ENCODE results near the gene ARHGAP18. TPM values are rescaled to one million over a fixed set of nuclear protein-coding genes. Genes with fewer than 3 reads are reported as not detected.
A peak's percentile ranks its signal among the peaks of the same experiment; 100 is the strongest.

ARHGAP18 gene
- total RNA-seq, 1 donor from 2014 or later: 38.6 TPM

DNA sequence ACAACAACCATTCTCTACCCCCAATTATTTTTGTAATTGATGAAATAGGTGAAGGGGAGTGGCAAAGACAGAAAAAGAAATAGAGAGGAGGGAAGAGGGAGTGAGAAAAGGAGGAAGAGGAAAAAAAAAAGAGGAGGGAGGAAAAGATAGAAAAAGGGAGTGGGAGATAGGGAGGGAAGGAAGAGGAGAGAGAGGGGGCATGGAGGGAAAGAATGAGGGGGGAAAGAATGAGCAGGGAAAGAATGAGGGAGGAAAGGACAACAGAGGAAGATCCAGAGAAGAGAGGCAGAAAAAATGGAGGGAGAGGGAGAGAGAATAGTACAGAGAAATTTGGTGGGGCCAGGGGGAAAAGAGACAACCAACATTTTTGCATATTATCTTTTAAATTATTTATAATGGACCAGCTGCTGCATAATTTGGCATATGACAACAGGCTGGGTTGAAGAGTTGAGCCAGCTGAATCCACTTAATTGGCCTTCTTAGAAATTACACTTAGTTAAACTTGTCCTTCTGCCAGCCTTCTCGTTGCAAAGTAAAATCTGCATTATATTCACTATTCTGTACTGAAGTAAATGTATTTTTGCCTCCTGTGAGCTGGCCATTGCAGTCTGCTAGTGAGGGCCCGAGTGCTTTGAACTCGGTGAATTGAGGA lies 101.0 kb downstream of the ARHGAP18 start:
- H3K9me3 Mint-ChIP-seq (ENCODE audit: unreplicated experiment): no peaks in the 10 kb centered on the region
- DNase-seq (ENCODE audit: low read depth) (no peak), FAIRE-seq (no peak)
- H2AFZ ChIP-seq (ENCODE audit: low read depth, low read length): no peak overlapping the region
- H3K4me3 Mint-ChIP-seq (ENCODE audit: unreplicated experiment): no peak overlapping the region
- H3K27me3 Mint-ChIP-seq (ENCODE audit: low read depth, unreplicated experiment): no peaks in the 10 kb centered on the region
- TF ChIP-seq EZH2 (IDR thresholded peaks at IDR 0.05; ENCODE audit: insufficient read depth, low read length): no peak
- TF ChIP-seq, protein P1, sequence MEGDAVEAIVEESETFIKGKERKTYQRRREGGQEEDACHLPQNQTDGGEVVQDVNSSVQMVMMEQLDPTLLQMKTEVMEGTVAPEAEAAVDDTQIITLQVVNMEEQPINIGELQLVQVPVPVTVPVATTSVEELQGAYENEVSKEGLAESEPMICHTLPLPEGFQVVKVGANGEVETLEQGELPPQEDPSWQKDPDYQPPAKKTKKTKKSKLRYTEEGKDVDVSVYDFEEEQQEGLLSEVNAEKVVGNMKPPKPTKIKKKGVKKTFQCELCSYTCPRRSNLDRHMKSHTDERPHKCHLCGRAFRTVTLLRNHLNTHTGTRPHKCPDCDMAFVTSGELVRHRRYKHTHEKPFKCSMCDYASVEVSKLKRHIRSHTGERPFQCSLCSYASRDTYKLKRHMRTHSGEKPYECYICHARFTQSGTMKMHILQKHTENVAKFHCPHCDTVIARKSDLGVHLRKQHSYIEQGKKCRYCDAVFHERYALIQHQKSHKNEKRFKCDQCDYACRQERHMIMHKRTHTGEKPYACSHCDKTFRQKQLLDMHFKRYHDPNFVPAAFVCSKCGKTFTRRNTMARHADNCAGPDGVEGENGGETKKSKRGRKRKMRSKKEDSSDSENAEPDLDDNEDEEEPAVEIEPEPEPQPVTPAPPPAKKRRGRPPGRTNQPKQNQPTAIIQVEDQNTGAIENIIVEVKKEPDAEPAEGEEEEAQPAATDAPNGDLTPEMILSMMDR (IDR thresholded peaks at IDR 0.05; ENCODE audit: insufficient read depth, low read depth, low read length): no peak
- no peaks in the 10 kb centered on the region for H3K9me3 ChIP-seq (ENCODE audit: insufficient read depth, low read depth, low read length)
- H3K4me1 Mint-ChIP-seq (ENCODE audit: low read depth, unreplicated experiment): peaks cover 5% of the 10 kb centered on the region
- no peak overlapping the region for H3K27ac Mint-ChIP-seq (ENCODE audit: unreplicated experiment)
- H4K20me1 ChIP-seq (ENCODE audit: insufficient read depth, low read length): no peaks in the 10 kb centered on the region
- H3K4me1 ChIP-seq (ENCODE audit: insufficient read depth, low read length): peaks cover 10% of the 10 kb centered on the region
- H3K36me3 Mint-ChIP-seq (ENCODE audit: low read depth, unreplicated experiment): peaks cover 12% of the 10 kb centered on the region
- H3K4me3 ChIP-seq (ENCODE audit: insufficient read depth, low read depth, low read length): no peak overlapping the region
- H3K79me2 ChIP-seq (ENCODE audit: insufficient read depth, low read length): no peaks in the 10 kb centered on the region
- H3K4me2 ChIP-seq (ENCODE audit: low read length): no peak overlapping the region
- peaks cover 8% of the 10 kb centered on the region for H3K36me3 ChIP-seq (ENCODE audit: insufficient read depth, low read length)
- no peaks in the 10 kb centered on the region for H3K27me3 ChIP-seq (ENCODE audit: insufficient read depth, low read length)
- H3K9ac ChIP-seq (ENCODE audit: low read length): no peak overlapping the region
- no peak overlapping the region for H3K27ac ChIP-seq (ENCODE audit: low read depth, low read length)

DNA sequence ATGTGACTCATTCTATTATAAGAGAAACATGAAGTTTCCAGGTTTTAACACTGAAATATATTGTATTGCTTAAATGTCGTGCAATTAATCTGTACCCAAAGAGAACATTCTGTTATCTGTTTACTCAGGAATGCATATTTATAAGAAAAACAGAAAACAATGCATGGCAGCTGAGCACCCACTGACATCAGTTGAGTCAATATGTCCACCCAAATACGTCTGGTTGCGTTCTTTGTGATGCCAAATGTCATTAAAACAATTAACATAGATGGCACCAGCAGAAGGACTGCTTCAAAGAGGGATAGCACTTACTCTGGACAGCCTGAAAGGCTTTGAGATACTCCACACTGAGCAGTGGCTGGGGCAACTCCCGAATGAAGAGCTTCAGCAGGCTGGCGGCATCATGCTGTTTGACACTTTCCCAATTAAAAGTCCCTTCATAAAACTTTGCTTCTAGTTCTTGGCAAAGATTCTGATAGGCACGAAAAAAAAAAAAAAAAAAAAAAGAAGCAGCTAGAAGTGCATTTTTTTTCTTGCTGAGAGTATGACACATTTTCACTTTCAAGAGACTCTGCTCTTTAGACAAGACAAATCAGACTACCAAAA lies 102.3 kb downstream of the ARHGAP18 start:
- Histone ChIP-seq H4K20me1 (ENCODE audit: insufficient read depth, low read length) (no peaks in the 10 kb centered on the region), H2AFZ (ENCODE audit: low read depth, low read length) (no peak overlapping the region), H3K79me2 (ENCODE audit: insufficient read depth, low read length) (no peaks in the 10 kb centered on the region), H3K27me3 (ENCODE audit: insufficient read depth, low read length) (no peaks in the 10 kb centered on the region), H3K27ac (ENCODE audit: low read depth, low read length) (no peak overlapping the region), H3K4me3 (ENCODE audit: insufficient read depth, low read depth, low read length) (no peak overlapping the region), H3K9ac (ENCODE audit: low read length) (no peak overlapping the region), H3K4me1 (ENCODE audit: insufficient read depth, low read length) (peaks cover 10% of the 10 kb centered on the region), H3K36me3 (ENCODE audit: insufficient read depth, low read length) (peaks cover 8% of the 10 kb centered on the region), H3K4me2 (ENCODE audit: low read length) (peak overlapping the region; percentile 0), H3K9me3 (ENCODE audit: insufficient read depth, low read depth, low read length) (no peaks in the 10 kb centered on the region)
- TF ChIP-seq, protein P1 (IDR thresholded peaks at IDR 0.05; ENCODE audit: insufficient read depth, low read depth, low read length): no peak
- TF ChIP-seq EZH2 (IDR thresholded peaks at IDR 0.05; ENCODE audit: insufficient read depth, low read length): no peak
- H3K4me3 Mint-ChIP-seq (ENCODE audit: unreplicated experiment): no peak overlapping the region
- no peaks in the 10 kb centered on the region for H3K27me3 Mint-ChIP-seq (ENCODE audit: low read depth, unreplicated experiment)
- FAIRE-seq (no peak), DNase-seq (ENCODE audit: low read depth) (peak; percentile 19)
- H3K36me3 Mint-ChIP-seq (ENCODE audit: low read depth, unreplicated experiment): peaks cover 12% of the 10 kb centered on the region
- H3K4me1 Mint-ChIP-seq (ENCODE audit: low read depth, unreplicated experiment): peaks cover 5% of the 10 kb centered on the region
- H3K9me3 Mint-ChIP-seq (ENCODE audit: unreplicated experiment): no peaks in the 10 kb centered on the region
- peak overlapping the region; percentile 89 for H3K27ac Mint-ChIP-seq (ENCODE audit: unreplicated experiment)

DNA sequence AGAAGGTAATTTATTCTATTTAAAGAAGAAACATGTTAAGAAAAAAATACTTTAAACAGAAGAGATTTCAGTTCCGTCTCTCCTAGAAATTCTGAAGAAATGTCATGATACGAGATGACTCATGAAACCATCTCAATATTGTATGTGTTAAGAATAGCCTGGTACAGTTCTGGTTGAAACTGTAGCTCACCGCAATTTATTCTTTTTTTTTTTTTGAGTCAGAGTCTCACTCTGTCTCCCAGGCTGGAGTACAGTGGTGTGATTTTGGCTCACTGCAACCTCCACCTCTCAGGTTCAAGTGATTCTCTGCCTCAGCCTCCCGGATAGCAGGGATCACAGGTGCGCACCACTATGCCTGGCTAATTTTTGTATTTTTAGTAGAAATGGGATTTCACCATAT lies 103.3 kb downstream of the ARHGAP18 start:
- no peaks in the 10 kb centered on the region for H3K9me3 Mint-ChIP-seq (ENCODE audit: unreplicated experiment)
- Histone ChIP-seq H3K9me3 (ENCODE audit: insufficient read depth, low read depth, low read length) (no peaks in the 10 kb centered on the region), H2AFZ (ENCODE audit: low read depth, low read length) (no peak overlapping the region), H3K27ac (ENCODE audit: low read depth, low read length) (no peak overlapping the region), H3K4me1 (ENCODE audit: insufficient read depth, low read length) (peaks cover 10% of the 10 kb centered on the region), H4K20me1 (ENCODE audit: insufficient read depth, low read length) (no peaks in the 10 kb centered on the region), H3K9ac (ENCODE audit: low read length) (no peak overlapping the region), H3K79me2 (ENCODE audit: insufficient read depth, low read length) (no peaks in the 10 kb centered on the region), H3K4me3 (ENCODE audit: insufficient read depth, low read depth, low read length) (no peak overlapping the region), H3K36me3 (ENCODE audit: insufficient read depth, low read length) (peaks cover 8% of the 10 kb centered on the region), H3K27me3 (ENCODE audit: insufficient read depth, low read length) (no peaks in the 10 kb centered on the region), H3K4me2 (ENCODE audit: low read length) (no peak overlapping the region)
- FAIRE-seq (peak; percentile 5), DNase-seq (ENCODE audit: low read depth) (peak; percentile 58)
- H3K27me3 Mint-ChIP-seq (ENCODE audit: low read depth, unreplicated experiment): no peaks in the 10 kb centered on the region
- no peak overlapping the region for H3K27ac Mint-ChIP-seq (ENCODE audit: unreplicated experiment)
- TF ChIP-seq EZH2 (IDR thresholded peaks at IDR 0.05; ENCODE audit: insufficient read depth, low read length): no peak
- TF ChIP-seq, protein P1 (IDR thresholded peaks at IDR 0.05; ENCODE audit: insufficient read depth, low read depth, low read length): no peak
- H3K36me3 Mint-ChIP-seq (ENCODE audit: low read depth, unreplicated experiment): peaks cover 9% of the 10 kb centered on the region
- peaks cover 5% of the 10 kb centered on the region for H3K4me1 Mint-ChIP-seq (ENCODE audit: low read depth, unreplicated experiment)
- no peak overlapping the region for H3K4me3 Mint-ChIP-seq (ENCODE audit: unreplicated experiment)
